Fibroblast of peridontal ligament (primary cell): Measurements from ENCODE around the gene HADHA.

Experiments used
- DNase-seq: peaks from one replicate; pipeline ENCODE4 v3.0.0-alpha.2; 2010; ENCODE audit errors: extremely low read depth

Gene HADHA

DNA sequence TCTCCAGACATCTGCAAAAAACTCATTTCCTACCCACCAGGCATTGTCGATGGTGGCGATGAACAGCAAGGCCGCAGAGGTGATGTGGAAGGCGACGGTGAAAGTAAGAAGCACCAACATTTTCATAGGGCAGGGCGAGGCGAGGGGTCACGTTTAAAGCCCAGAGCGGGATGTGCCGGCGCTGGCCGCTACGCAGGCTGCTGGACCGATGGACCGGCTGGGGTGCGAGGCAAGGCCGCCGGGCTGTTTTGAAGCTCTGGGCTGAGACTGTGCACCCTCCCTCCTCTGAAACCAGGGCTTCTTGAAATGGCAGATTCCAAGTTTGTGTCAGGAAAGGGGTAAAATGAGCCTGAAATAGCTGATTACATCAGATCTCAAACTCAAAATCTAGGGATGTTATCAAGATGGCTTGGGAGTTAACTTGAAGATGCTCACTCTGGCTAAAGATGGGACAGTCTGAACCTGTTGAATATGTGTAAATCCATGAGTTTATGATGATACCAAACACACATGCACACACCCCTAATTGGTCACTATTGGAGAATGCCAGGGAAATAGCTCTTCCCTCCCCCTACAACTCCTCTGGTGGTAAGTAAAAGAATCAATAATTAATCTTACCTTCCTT lies 103.2 kb downstream of the HADHA start:
- DNase-seq, result no peak
